NCI-H2196 (cell line): ENCODE data around the gene CARD10.

ENCODE experiments used
- DNase-seq: peaks from one replicate; lab custom pipeline; 2025; ENCODE audit not compliant: unreplicated experiment; lab: John Stamatoyannopoulos, UW

The CARD10 gene

GRCh38 chr22:37519268-37520195 lies at the start of gene CARD10:
TSS of gene CARD10 (minus strand) at chr22:37519415. CDS start at chr22:37519200, 215 bp downstream.
- peak; percentile 38 for DNase-seq

GRCh38 chr22:37568448-37569008 lies 49.3 kb upstream of the CARD10 start:
- DNase-seq: no peak

- DNase-seq: no peak
Measured at GRCh38 chr22:37568012-37568411, 48.8 kb upstream of the CARD10 start.

- peak; percentile 79 for DNase-seq
Measured at GRCh38 chr22:37566903-37567798, 47.9 kb upstream of the CARD10 start.

- no peak for DNase-seq
Measured at GRCh38 chr22:37566329-37566837, 47.2 kb upstream of the CARD10 start.

GRCh38 chr22:37565830-37566229 lies 46.6 kb upstream of the CARD10 start:
- DNase-seq: no peak

GRCh38 chr22:37564111-37564711 lies 45.0 kb upstream of the CARD10 start:
- no peak for DNase-seq

GRCh38 chr22:37563153-37564081 lies 44.2 kb upstream of the CARD10 start:
- DNase-seq: no peak

- DNase-seq: no peak
Measured at GRCh38 chr22:37562049-37562875, 43.0 kb upstream of the CARD10 start.

GRCh38 chr22:37561212-37562048 lies 42.2 kb upstream of the CARD10 start:
- peak; percentile 37 for DNase-seq

- no peak for DNase-seq
Measured at GRCh38 chr22:37560608-37561211, 41.5 kb upstream of the CARD10 start.

GRCh38 chr22:37559901-37560607 lies 40.8 kb upstream of the CARD10 start, which contains the start of gene CDC42EP1:
TSS of gene CDC42EP1 (plus strand) at chr22:37560480. CDS start at chr22:37566350, 5,870 bp downstream.
- DNase-seq: no peak

- DNase-seq: no peak
Measured at GRCh38 chr22:37559521-37559900, 40.3 kb upstream of the CARD10 start.

GRCh38 chr22:37558815-37559214 lies 39.6 kb upstream of the CARD10 start:
- no peak for DNase-seq

- no peak for DNase-seq
Measured at GRCh38 chr22:37557321-37558001, 38.2 kb upstream of the CARD10 start.

- DNase-seq: no peak
Measured at GRCh38 chr22:37556710-37557109, 37.5 kb upstream of the CARD10 start.
